Calu3 (cell line): ENCODE results near the gene ZNF79. TPM values are rescaled to one million over a fixed set of nuclear protein-coding genes. Genes with fewer than 3 reads are reported as not detected.
"Not testable (repeated sequence)": the region's sequence is repeated elsewhere in the genome, so short reads cannot be mapped to it uniquely, and the experiment has no call there.

Experiments used
- BruUV-seq: library from RNA; stranded (reverse); fragments of 400-500 nt; replicated peaks from 2 replicates; lab custom pipeline; 2021; lab: Mats Ljungman, UMichigan
- CTCF ChIA-PET: fragments of 300-600 bp; sonication (Branson Sonifier 250); formaldehyde crosslinking; loops from one replicate; lab custom pipeline; 2022; ENCODE audit warnings: antibody characterized with exemption; lab: Charles Lee
- DNase-seq: peaks from one replicate; pipeline ENCODE4 v3.0.0; 2022
- H3K27ac Mint-ChIP-seq: one replicate; pipeline ENCODE4 v1.8.0; 2022; ENCODE audit warnings: mixed read lengths; ENCODE audit not compliant: unreplicated experiment
- H3K27me3 Mint-ChIP-seq: one replicate; pipeline ENCODE4 v1.8.0; 2022; ENCODE audit warnings: mixed read lengths; ENCODE audit not compliant: unreplicated experiment
- H3K36me3 Mint-ChIP-seq: one replicate; pipeline ENCODE4 v1.8.0; 2022; ENCODE audit warnings: mild to moderate bottlenecking, moderate library complexity, mixed read lengths; ENCODE audit not compliant: insufficient read depth, unreplicated experiment
- H3K4me1 Mint-ChIP-seq: one replicate; pipeline ENCODE4 v1.8.0; 2022; ENCODE audit warnings: mild to moderate bottlenecking, low read depth, mixed read lengths; ENCODE audit not compliant: unreplicated experiment
- H3K4me3 Mint-ChIP-seq: one replicate; pipeline ENCODE4 v1.8.0; 2022; ENCODE audit warnings: mild to moderate bottlenecking, low read depth, moderate library complexity, mixed read lengths; ENCODE audit not compliant: unreplicated experiment
- H3K9me3 Mint-ChIP-seq: one replicate; pipeline ENCODE4 v1.8.0; 2022; ENCODE audit warnings: low read depth, mixed read lengths; ENCODE audit not compliant: unreplicated experiment
- CTCF ChIP-seq: fragments of 200-600 bp; IDR thresholded peaks from one replicate; pipeline ENCODE4 v1.8.0; 2022; ENCODE audit warnings: antibody characterized with exemption; ENCODE audit not compliant: unreplicated experiment
- intact Hi-C: fragments of 100-400 bp; cut with micrococcal nuclease; formaldehyde crosslinking; loops from one replicate; pipeline ENCODE4 v1.10.0; 2022; ENCODE audit not compliant: unreplicated experiment
- total RNA-seq: library from RNA; stranded (reverse); gene quantifications from 2 replicates; pipeline ENCODE4 v1.2.3, GENCODE V29; 2022

ZNF79 gene
- total RNA-seq, 1 experiment from 2014 or later, result 7.0 TPM

GRCh38 chr9:127463911-127464310 is 39.7 kb downstream of the ZNF79 start:
- H3K27ac Mint-ChIP-seq, result no peak overlapping the region
- intact Hi-C loops, result no loop called here
- no peak for TF ChIP-seq CTCF

GRCh38 chr9:127466407-127466917 is 42.3 kb downstream of the ZNF79 start:
- CTCF ChIA-PET, H3K9me3 Mint-ChIP-seq, H3K27ac Mint-ChIP-seq, BruUV-seq, H3K4me3 Mint-ChIP-seq, H3K4me1 Mint-ChIP-seq, DNase-seq, H3K27me3 Mint-ChIP-seq, intact Hi-C loops: not testable (repeated sequence)
- peaks cover 29% of the 10 kb centered on the region for H3K36me3 Mint-ChIP-seq

More at GRCh38 chr9:127463911-127464310, 39.7 kb downstream of the ZNF79 start:
- no peak overlapping the region for H3K4me3 Mint-ChIP-seq
- H3K9me3 Mint-ChIP-seq, result no peaks in the 10 kb centered on the region
- CTCF ChIA-PET, result no interaction called here
- no TSS peak for BruUV-seq
- no peak for DNase-seq
- H3K36me3 Mint-ChIP-seq, result peaks cover 29% of the 10 kb centered on the region
- peaks cover 9% of the 10 kb centered on the region for H3K4me1 Mint-ChIP-seq
- H3K27me3 Mint-ChIP-seq, result no peaks in the 10 kb centered on the region

GRCh38 chr9:127467621-127468020 is 43.4 kb downstream of the ZNF79 start:
- Mint-ChIP-seq H3K27ac (no peak overlapping the region), H3K9me3 (no peaks in the 10 kb centered on the region), H3K4me3 (no peak overlapping the region), H3K4me1 (peaks cover 9% of the 10 kb centered on the region), H3K27me3 (no peaks in the 10 kb centered on the region), H3K36me3 (peaks cover 18% of the 10 kb centered on the region)
- no peak for DNase-seq
- CTCF ChIA-PET, result no interaction called here
- intact Hi-C loops, result no loop called here
- BruUV-seq, result no TSS peak
- TF ChIP-seq CTCF, result no peak

GRCh38 chr9:127470662-127471061 is 46.5 kb downstream of the ZNF79 start:
- DNase-seq, result no peak
- no peak overlapping the region for H3K27ac Mint-ChIP-seq
- peaks cover 4% of the 10 kb centered on the region for H3K36me3 Mint-ChIP-seq
- intact Hi-C loops, result no loop called here
- H3K27me3 Mint-ChIP-seq, result no peaks in the 10 kb centered on the region
- no TSS peak for BruUV-seq
- H3K4me1 Mint-ChIP-seq, result peaks cover 9% of the 10 kb centered on the region
- H3K4me3 Mint-ChIP-seq, result no peak overlapping the region
- no peak for TF ChIP-seq CTCF
- no peaks in the 10 kb centered on the region for H3K9me3 Mint-ChIP-seq
- CTCF ChIA-PET, result no interaction called here

- CTCF ChIA-PET, result interaction anchor here (0.6 kb wide), 1 partner anchor 14 kb away, joined by 3 read pairs; no protein-coding TSS in a partner anchor
- H3K36me3 Mint-ChIP-seq, result peaks cover 2% of the 10 kb centered on the region
- intact Hi-C loops, result no loop called here
- H3K27me3 Mint-ChIP-seq, result no peaks in the 10 kb centered on the region
- H3K4me3 Mint-ChIP-seq, result no peak overlapping the region
- no peak for TF ChIP-seq CTCF
- no peaks in the 10 kb centered on the region for H3K9me3 Mint-ChIP-seq
- BruUV-seq, result no TSS peak
- DNase-seq, result no peak
- H3K4me1 Mint-ChIP-seq, result no peaks in the 10 kb centered on the region
- H3K27ac Mint-ChIP-seq, result no peak overlapping the region
These were observed 49.3 kb downstream of the ZNF79 start for GRCh38 chr9:127473501-127473900.
